ENCODE measurements around the gene PTCSC3.

PTCSC3 gene

DNA sequence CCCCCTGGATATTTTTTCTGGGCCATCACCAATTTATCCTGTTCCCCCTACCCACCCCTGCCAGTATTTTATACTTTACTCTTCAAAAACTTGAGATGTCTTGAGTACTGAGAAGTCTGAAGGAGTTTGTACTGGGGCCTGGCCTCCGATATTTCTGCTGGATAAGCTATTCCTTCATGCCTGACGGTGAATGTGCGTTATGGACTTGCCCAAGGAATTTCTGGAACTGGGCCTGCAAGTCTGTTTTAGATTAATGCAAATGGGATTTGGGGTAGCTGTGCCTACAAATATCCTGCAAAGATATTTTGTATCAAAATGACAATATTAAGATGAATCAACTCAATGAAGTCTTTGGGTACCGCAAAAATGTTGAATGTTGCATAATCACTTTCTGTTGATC, at the start of gene PTCSC3:
TSS of gene PTCSC3 (minus strand) at position 199 of the 400 bp plus-strand sequence.
- no peak for DNase-seq

GRCh38 chr14:36226164-36226563, 49.6 kb upstream of the PTCSC3 start:
- DNase-seq, result no peak

DNA sequence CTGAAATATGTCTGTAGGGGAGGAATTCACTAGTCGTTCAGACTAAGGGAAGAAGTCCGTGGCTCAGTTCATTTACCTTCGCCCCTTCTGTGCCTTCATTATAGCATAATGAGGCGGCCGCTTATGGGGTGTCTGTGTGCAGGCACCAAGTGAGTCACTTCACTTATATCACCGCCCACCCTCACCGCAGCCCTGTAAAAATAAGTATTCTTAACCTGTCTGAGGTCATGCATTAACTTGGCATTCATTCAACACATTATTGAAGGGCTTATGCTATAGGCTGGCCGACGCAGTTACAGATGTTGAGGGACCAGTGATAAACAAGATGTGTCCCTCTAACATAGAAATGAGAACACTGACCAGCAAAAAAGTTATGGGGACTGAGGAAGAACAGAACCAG, 47.7 kb upstream of the PTCSC3 start:
- no peak for DNase-seq

DNA sequence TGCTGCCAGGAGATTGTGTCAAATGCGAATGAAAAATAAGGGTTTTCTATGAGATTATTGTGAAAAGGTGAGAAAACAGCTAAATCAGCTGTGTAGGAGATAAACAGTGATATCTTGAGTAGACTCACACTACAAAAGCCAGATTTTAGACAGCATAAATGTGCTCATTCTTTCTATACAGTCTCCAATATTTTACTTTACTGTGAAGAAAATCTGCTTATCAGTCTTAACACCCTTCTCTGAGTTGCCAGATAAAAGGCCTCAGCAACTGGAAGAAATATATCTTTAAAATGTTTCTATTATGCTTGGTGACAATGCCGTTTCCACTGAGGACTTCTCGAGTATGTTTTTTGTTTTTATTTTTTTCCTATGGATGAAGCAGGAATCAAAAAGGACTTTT, 47.0 kb upstream of the PTCSC3 start:
- no peak for DNase-seq

DNA sequence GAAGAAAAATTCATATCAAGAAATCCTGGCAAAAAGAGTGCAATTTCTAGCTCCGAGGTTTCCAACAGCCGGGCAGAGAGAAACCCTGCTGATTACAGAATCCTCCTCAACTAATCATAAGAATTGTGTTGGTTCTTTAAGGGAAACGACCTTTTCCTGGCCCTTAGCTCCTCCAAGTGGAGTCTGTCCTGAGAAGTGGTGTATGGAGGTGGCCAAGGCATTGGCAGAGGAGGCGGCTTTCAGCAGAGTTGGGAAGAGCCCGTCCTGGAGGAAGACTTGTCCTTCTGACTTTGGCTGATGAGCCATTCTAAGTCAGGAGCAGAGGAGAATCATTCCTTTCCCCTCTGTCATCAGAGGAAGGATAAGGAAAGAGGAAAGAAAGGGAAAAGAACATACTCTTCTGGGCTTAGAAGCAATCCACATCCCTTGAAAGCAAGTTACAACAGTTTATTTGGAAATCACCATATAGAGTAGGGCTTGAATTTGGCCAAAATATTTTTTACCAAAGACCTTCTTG, 46.5 kb upstream of the PTCSC3 start:
- DNase-seq, result no peak

DNA sequence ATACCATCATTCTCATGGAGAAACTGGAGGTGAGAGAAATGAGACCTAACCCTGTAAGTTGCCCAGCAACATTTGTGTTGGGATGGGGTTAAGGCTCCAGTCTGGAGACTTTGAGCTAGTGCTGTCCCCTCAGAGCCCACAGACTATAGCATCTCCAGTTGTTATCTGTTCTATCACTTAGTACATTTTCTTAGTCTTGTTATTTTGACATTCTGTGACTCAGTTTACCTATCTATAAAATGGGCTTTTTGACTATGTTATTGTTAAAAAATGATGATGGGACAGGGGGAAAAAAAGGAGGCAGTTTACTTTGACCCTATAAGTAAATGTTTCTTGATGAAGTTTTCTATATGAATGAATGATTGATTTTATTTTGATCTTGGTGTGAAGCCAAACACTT, 45.8 kb upstream of the PTCSC3 start:
- DNase-seq, result no peak

GRCh38 chr14:36221112-36221511, 44.6 kb upstream of the PTCSC3 start:
- DNase-seq, result no peak

DNA sequence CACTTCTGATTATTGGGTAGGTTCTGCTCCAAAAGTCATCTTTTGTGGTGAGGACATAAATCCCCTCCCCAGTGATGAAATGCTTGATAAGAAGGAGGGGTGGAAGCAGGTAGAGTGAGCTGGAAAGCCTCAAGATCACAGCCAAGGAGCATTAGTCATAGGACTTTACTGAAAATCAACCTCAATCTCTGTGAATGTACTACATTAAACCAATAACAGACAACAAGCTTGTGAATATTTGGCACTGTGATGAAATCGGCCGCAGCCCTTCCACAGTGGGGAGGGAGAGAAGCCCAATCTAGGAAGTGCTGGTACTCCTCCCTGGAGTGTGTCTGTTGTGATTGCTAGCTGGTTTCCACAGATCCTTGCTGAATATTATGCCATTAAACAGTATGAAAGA, 41.2 kb upstream of the PTCSC3 start:
- no peak for DNase-seq

DNA sequence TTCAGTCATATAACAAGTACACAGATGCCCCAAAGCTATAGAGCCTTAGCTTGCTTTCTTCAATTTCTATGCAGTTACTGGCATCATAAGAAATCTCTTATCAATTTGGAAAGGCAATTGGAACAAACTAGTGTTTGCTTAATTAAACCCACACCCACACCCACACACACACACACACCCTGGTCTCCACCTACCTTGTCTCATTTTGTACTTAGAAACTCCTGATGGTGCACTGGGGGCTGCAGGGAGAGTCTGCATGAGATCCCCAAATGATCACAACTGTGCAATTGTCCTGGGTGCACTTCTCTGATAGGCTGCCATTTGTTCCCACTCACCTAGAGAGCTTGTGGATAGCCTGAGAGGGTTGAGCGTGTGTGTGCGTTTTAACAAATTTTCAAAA, 40.5 kb upstream of the PTCSC3 start:
- no peak for DNase-seq

GRCh38 chr14:36215217-36215598, 38.7 kb upstream of the PTCSC3 start:
- no peak for DNase-seq

DNA sequence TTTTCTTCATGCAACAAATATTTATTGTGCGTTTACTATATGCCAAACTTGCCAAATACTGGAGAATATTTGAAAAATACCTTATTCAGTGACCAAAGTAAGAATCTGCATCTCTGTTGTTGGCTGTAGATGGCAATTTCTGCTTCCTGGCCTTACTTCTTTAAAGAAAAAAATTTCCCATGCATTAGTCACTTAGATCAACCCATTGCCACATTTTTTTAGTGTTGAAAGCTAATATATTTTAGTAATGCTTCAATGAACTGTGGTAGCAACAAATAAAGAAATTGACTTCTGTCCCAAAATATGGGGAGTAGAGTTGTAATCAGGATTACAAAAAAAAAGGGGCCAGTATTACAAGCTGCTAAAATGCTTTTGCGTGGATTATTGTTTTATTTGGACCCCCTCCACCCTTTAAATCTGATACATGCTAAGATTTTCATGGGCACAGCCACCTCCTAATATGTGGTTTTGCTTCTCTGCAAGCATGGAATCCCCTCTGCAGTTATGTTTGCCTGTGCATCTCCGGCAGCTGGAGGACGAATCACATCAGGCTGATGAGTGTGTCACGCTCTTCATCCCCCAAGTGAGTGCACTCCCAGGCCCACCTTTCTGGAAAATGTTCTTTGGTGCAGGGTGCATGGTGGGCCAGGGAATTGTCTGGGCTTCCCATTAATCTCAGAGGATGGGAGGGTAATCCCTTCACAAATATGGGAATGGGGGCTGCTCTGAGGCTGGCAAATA, 38.1 kb upstream of the PTCSC3 start:
- no peak for DNase-seq

DNA sequence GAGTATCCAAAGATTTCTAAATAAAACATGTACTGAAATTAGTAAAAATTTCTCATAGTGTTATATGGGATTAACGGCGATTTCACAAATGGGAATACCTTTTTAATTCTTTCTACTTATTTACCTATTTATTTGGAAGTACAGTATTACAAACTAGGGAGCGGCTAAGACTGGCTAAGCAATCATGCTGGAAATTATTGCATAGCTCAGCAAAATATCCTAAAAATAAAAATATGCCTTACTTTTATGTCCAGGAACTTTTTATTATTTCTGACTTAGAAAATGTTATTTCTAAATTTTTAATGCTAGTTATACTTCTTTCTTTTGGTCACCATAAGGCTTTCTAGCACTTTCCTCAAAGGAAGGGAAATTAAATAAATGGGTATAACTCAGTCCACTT, 36.5 kb upstream of the PTCSC3 start:
- DNase-seq, result no peak

DNA sequence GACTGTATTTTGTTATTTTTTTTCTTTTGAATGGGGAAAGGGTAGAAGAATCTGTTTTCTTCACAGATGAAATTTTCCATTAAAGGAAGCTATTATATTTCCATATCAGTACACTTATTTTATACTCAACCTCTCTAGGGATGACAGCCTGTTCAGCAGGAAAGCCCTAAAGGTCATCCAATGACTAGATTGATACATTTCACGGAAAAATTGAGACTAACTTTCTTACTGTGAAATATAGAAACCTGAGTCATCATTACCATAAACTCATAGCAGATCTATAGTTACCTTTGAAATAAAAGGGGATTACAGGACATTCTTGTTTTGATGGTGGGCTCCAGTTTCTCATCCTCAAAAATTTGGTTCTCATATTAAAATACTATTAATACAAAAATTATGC, 36.1 kb upstream of the PTCSC3 start:
- no peak for DNase-seq

GRCh38 chr14:36208690-36209278, 32.3 kb upstream of the PTCSC3 start:
- no peak for DNase-seq

GRCh38 chr14:36207500-36207899, 31.0 kb upstream of the PTCSC3 start:
- no peak for DNase-seq

DNA sequence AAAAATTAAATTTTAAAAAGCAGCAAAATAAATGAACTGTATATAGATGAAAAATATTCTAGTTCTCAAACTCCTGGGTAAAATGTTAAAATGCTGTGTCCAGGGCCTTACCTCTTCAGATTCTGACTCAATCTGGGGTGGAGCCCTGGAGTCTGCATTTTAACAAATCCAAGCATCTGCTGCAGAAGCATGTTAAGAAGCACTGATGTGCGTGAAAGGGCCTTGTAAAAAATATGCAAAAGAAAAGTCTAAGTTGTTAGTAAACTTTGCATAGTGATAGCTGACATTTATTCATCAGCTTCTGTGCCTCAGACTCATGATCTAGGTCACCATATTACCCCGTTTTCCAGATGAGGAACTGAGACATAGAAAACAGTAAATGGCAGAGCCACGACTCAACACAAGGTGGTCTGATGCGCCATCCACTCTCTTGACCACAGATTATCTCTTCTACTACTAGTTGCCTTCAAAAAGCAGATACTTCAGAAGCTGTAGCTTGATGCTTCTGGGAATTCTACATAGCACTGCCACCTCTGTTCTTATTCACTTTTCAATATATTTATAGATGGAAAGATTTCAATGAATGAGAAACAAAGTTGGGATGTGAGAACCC, 28.0 kb upstream of the PTCSC3 start:
- no peak for DNase-seq

DNA sequence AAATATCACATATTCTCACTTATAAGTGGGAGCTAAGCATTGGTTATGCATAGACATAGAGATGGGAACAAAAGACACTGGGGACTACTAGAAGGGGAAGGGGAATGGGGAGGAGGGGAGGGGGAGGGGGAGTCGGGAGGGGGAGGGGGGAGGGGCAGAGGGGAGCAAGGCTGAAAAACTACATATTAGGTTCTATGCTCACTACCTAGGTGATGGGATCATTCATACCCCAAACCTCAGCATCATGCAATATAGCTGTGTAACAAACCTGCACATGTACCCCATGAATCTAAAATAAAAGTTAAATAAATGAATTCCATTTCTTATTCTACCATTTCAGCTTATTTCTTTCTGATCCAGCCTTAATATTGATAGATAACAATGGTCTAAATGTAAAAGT, 21.9 kb upstream of the PTCSC3 start:
- DNase-seq, result no peak

- DNase-seq, result no peak
These were observed 18.1 kb upstream of the PTCSC3 start for GRCh38 chr14:36194663-36195062.

DNA sequence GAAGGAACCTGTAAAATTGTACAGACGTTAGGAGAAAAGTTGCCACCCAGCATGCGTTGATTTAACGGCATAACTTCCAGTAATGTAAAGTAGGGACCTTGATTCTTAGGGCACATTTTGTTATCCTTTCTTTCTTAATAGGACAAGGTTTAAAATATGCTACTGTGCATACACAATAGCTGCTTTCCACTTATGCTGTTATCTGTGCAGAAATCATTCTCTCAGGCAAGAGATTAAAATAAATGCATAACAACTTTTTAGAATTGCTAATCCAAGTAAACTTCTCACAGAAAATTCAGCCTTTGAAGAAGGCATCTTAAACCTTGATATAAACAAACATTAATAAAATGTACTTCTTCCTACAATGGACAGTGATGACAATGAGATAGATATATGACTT, 16.0 kb upstream of the PTCSC3 start:
- no peak for DNase-seq

GRCh38 chr14:36183402-36183801, 6.9 kb upstream of the PTCSC3 start:
- no peak for DNase-seq

DNA sequence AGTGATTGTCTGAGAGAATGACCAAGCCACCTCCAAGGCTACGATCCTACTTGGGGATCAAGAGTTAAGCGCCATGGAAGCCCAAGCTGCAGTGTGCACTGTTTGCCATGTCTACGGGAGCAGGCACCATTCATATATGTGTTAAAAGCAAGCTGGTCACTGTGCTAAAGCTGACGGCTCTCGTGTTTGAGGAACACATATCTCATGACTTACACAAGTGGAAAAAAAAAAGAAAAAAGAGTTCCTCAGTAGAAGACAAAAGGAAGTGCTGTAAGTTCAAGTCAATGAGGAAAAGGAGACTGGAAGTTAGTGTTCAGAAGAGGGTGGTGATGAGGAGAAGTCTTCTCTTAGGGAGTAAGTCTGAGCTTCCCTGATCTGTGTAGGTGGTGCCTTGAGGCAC, 4.9 kb upstream of the PTCSC3 start:
- no peak for DNase-seq

- no peak for DNase-seq
These were observed 967 bp upstream of the PTCSC3 start for GRCh38 chr14:36177489-36177888.

DNA sequence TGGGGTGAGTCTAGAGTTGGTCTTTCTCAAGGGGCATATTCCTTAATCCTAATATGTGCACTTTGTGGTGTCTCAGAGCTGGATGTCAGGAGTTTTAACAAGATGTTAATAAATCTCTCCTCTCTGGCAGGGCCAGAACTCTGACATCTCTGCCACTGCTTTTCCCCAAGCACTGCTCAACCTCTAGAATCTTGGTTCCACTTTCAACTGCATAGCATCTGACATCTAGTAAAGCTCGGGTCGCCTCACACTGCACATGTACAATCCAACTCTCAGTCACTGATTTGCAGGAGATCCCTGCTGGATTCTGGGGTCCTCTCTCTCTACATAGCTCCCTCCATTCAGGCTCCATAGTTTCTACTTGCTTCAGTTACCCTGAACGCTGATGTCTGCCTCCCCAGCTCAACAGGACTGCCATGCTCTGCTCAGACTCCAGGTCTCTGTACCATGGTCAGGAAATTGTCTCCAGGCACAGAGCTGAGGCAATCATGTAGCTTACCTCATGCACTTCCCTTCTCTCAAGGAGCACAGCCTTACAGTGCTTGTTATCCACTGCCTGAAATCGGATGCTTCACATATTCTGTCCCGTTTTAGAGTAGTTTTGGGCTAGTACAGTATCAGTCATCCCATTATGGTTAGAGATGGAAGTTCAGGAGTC, 1.6 kb downstream of the PTCSC3 start:
- DNase-seq, result no peak

- no peak for DNase-seq
These were observed 3.4 kb downstream of the PTCSC3 start for GRCh38 chr14:36173161-36173560.

All from stimulated activated CD4-positive, alpha-beta T cell treated with anti-CD3 and anti-CD28 coated beads, Interleukin-2, amount 100 ng/mL, for 24 hours (primary cell).